IMR-90 (cell line): ENCODE measurements around the gene ZNF658.
"Not testable (repeated sequence)": the region's sequence is repeated elsewhere in the genome, so short reads cannot be mapped to it uniquely, and the experiment has no call there.

Experiments used
- BHLHE40 ChIP-seq: fragments of 150-350 bp; IDR thresholded peaks from 2 replicates; pipeline ENCODE4 v1.6.1; 2016; ENCODE audit warnings: mild to moderate bottlenecking, low read depth, low read length
- CEBPB ChIP-seq: IDR thresholded peaks from 2 replicates; pipeline ENCODE4 v1.6.1; 2012; ENCODE audit warnings: low read depth, low read length, improper control_type of control experiment
- CHD1 ChIP-seq: IDR thresholded peaks from 2 replicates; pipeline ENCODE4 v1.6.1; 2012; ENCODE audit warnings: low read depth, low read length, improper control_type of control experiment
- MAFK ChIP-seq: IDR thresholded peaks from 2 replicates; pipeline ENCODE4 v1.6.1; 2012; ENCODE audit warnings: low read depth, low read length, improper control_type of control experiment
- MXI1 ChIP-seq: IDR thresholded peaks from 2 replicates; pipeline ENCODE4 v1.6.1; 2012; ENCODE audit warnings: low read depth, mild to moderate bottlenecking, low read length, moderate library complexity, borderline replicate concordance
- NFE2L2 ChIP-seq: fragments of 150-350 bp; IDR thresholded peaks from 2 replicates; pipeline ENCODE4 v1.6.1; 2016; ENCODE audit warnings: low read depth, mild to moderate bottlenecking, low read length
- POLR2A ChIP-seq: IDR thresholded peaks from 2 replicates; pipeline ENCODE4 v1.6.1; 2012; ENCODE audit warnings: mild to moderate bottlenecking, low read depth, low read length
- RAD21 ChIP-seq: IDR thresholded peaks from 2 replicates; pipeline ENCODE4 v1.6.1; 2012; ENCODE audit warnings: low read length, improper control_type of control experiment
- RFX5 ChIP-seq: IDR thresholded peaks from 2 replicates; pipeline ENCODE4 v1.8.0; 2012; ENCODE audit warnings: low read depth, mild to moderate bottlenecking, low read length, moderate library complexity
- SMC3 ChIP-seq: fragments of 150-350 bp; IDR thresholded peaks from 2 replicates; pipeline ENCODE4 v1.6.1; 2016; ENCODE audit warnings: low read depth, mild to moderate bottlenecking, antibody characterized with exemption, low read length, moderate library complexity
- TF ChIP-seq, protein P1 (sequence below): conservative IDR thresholded peaks from 2 replicates; pipeline ENCODE4 v1.5.1; 2012; ENCODE audit warnings: mild to moderate bottlenecking, low read depth, low read length, improper control_type of control experiment
- TF ChIP-seq, protein P2 (sequence below): fragments of 150-350 bp; IDR thresholded peaks from 2 replicates; pipeline ENCODE4 v1.6.1; 2017; ENCODE audit warnings: mild to moderate bottlenecking, antibody characterized with exemption, low read length, low read depth
- TF ChIP-seq, protein P3 (sequence below): fragments of 150-350 bp; IDR thresholded peaks from 2 replicates; pipeline ENCODE4 v1.6.1; 2016; ENCODE audit warnings: low read depth, mild to moderate bottlenecking, low read length, moderate library complexity, borderline replicate concordance

- TF ChIP-seq POLR2A, NFE2L2, CEBPB, BHLHE40, RAD21, MXI1, MAFK, RFX5, SMC3, CHD1: not testable (repeated sequence)
- TF ChIP-seq, protein P1, sequence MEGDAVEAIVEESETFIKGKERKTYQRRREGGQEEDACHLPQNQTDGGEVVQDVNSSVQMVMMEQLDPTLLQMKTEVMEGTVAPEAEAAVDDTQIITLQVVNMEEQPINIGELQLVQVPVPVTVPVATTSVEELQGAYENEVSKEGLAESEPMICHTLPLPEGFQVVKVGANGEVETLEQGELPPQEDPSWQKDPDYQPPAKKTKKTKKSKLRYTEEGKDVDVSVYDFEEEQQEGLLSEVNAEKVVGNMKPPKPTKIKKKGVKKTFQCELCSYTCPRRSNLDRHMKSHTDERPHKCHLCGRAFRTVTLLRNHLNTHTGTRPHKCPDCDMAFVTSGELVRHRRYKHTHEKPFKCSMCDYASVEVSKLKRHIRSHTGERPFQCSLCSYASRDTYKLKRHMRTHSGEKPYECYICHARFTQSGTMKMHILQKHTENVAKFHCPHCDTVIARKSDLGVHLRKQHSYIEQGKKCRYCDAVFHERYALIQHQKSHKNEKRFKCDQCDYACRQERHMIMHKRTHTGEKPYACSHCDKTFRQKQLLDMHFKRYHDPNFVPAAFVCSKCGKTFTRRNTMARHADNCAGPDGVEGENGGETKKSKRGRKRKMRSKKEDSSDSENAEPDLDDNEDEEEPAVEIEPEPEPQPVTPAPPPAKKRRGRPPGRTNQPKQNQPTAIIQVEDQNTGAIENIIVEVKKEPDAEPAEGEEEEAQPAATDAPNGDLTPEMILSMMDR: not testable (repeated sequence)
- TF ChIP-seq, protein P2, sequence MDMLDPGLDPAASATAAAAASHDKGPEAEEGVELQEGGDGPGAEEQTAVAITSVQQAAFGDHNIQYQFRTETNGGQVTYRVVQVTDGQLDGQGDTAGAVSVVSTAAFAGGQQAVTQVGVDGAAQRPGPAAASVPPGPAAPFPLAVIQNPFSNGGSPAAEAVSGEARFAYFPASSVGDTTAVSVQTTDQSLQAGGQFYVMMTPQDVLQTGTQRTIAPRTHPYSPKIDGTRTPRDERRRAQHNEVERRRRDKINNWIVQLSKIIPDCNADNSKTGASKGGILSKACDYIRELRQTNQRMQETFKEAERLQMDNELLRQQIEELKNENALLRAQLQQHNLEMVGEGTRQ: not testable (repeated sequence)
- TF ChIP-seq, protein P3, sequence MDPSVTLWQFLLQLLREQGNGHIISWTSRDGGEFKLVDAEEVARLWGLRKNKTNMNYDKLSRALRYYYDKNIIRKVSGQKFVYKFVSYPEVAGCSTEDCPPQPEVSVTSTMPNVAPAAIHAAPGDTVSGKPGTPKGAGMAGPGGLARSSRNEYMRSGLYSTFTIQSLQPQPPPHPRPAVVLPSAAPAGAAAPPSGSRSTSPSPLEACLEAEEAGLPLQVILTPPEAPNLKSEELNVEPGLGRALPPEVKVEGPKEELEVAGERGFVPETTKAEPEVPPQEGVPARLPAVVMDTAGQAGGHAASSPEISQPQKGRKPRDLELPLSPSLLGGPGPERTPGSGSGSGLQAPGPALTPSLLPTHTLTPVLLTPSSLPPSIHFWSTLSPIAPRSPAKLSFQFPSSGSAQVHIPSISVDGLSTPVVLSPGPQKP: not testable (repeated sequence)
Observed at GRCh38 chr9:66861732-66862131, 38.8 kb upstream of the ZNF658 start.
